Hair follicle dermal papilla cell (primary cell): Measurements from ENCODE around the gene TGFBR1. TPM values are rescaled to one million over a fixed set of nuclear protein-coding genes. Genes with fewer than 3 reads are reported as not detected.

Experiments used
- small RNA-seq: library from RNA; depleted of rRNA; stranded (forward); fragments of <200 nt; gene quantifications from one replicate; pipeline ENCODE3, GENCODE V24; 2012
- total RNA-seq: library from RNA; depleted of rRNA; stranded (reverse); fragments of >200 nt; gene quantifications from 2 replicates; pipeline ENCODE4 v1.2.3, GENCODE V29; 2012

TGFBR1 gene
- total RNA-seq: 84.4 and 129 TPM in 2 replicates

GRCh38 chr9:99104459-99105151 lies at the start of gene TGFBR1:
TGFBR1 (plus strand) TSS chr9:99105113; CDS start chr9:99105206, 93 bp downstream.

Small RNA genes lying within 50 kb of the gene (small RNA-seq; reads per million reads assigned to genes)
- gene RN7SL794P (not detected), gene RNA5SP290 (0.33 reads per million)

Other genes starting within 250 kb of the TGFBR1 start
- gene COL15A1, start 161.2 kb upstream of the TGFBR1 start, total RNA-seq: 6.6 and 29.7 TPM in 2 replicates
- gene ALG2, start 116.8 kb downstream of the TGFBR1 start, total RNA-seq: 48.7 and 60.8 TPM in 2 replicates
- gene SEC61B, start 117.2 kb downstream of the TGFBR1 start, total RNA-seq: 70.7 and 83.1 TPM in 2 replicates